Panc1 (cell line): ENCODE data around the gene FLOT2. TPM values are rescaled to one million over a fixed set of nuclear protein-coding genes. Genes with fewer than 3 reads are reported as not detected.

Source experiments
- ATAC-seq: fragments of 200-7000 bp; cut with Tn5 transposase; 2 replicates; pipeline ENCODE4 v1.9.1; 2020; ENCODE audit warnings: mild to moderate bottlenecking, moderate library complexity
- BruUV-seq: library from RNA; stranded (reverse); fragments of 400-500 nt; replicated peaks from 2 replicates; lab custom pipeline; 2021; lab: Mats Ljungman, UMichigan
- CTCF ChIA-PET: fragments of 300-600 bp; sonication (Branson Sonifier 250); formaldehyde crosslinking; loops from one replicate; lab custom pipeline; 2022; ENCODE audit warnings: antibody characterized with exemption; lab: Charles Lee
- POLR2A ChIA-PET: fragments of 300-600 bp; sonication (Branson Sonifier 250); formaldehyde crosslinking; loops from one replicate; lab custom pipeline; 2022; ENCODE audit warnings: antibody characterized with exemption; lab: Charles Lee
- DNase-seq: peaks from one replicate; pipeline ENCODE4 v3.0.0-alpha.2; 2010; ENCODE audit warnings: low read depth, low spot score
- H3K27ac ChIP-seq: 2 replicates; pipeline ENCODE4 v1.5.1; 2011; ENCODE audit warnings: mild to moderate bottlenecking, low read length, inconsistent platforms
- H3K27me3 ChIP-seq: fragments of 200-500 bp; sonication (Bioruptor generic); 2 replicates; pipeline ENCODE4 v1.6.0; 2014; ENCODE audit warnings: low read length, inconsistent platforms; ENCODE audit not compliant: control insufficient read depth, insufficient read depth
- H3K36me3 ChIP-seq: fragments of 200-500 bp; sonication (Bioruptor generic); 2 replicates; pipeline ENCODE4 v1.5.1; 2014; ENCODE audit warnings: inconsistent platforms, mild to moderate bottlenecking, low read length, moderate library complexity; ENCODE audit not compliant: control insufficient read depth, insufficient read depth
- H3K4me1 ChIP-seq: 2 replicates; pipeline ENCODE4 v1.5.1; 2011; ENCODE audit warnings: inconsistent platforms, mild to moderate bottlenecking, low read length, moderate library complexity; ENCODE audit not compliant: control insufficient read depth, insufficient read depth
- H3K4me3 ChIP-seq, 2 experiments: 2 replicates each; pipeline ENCODE4 v1.5.1; 2011 to 2012; ENCODE audit warnings: low read depth in 2 of 2, low read length in 2 of 2, mild to moderate bottlenecking in 2 of 2, inconsistent platforms in 1 of 2, moderate library complexity in 1 of 2
- H3K9me3 ChIP-seq: fragments of 200-500 bp; sonication (Bioruptor generic); 2 replicates; pipeline ENCODE4 v1.5.1; 2014; ENCODE audit warnings: low read depth, mild to moderate bottlenecking, inconsistent platforms, low read length, moderate library complexity; ENCODE audit not compliant: control insufficient read depth, insufficient read depth
- CTCF ChIP-seq: fragments of 450-650 bp; IDR thresholded peaks from 2 replicates; pipeline ENCODE4 v1.5.1; 2017; ENCODE audit warnings: mild to moderate bottlenecking
- POLR2AphosphoS5 ChIP-seq: IDR thresholded peaks from 2 replicates; pipeline ENCODE4 v1.6.1; 2012; ENCODE audit warnings: mild to moderate bottlenecking, low read depth, low read length, moderate library complexity
- REST ChIP-seq, 2 experiments: IDR thresholded peaks; 2 replicates each; pipeline ENCODE4 v1.6.1; 2011 to 2012; ENCODE audit warnings: low read depth in 2 of 2, control low read depth in 1 of 2, low read length in 1 of 2, mild to moderate bottlenecking in 1 of 2, moderate library complexity in 1 of 2; ENCODE audit not compliant: insufficient read depth in 1 of 2
- SIN3A ChIP-seq: IDR thresholded peaks from 2 replicates; pipeline ENCODE4 v1.6.1; 2012; ENCODE audit warnings: low read depth, mild to moderate bottlenecking, low read length, moderate library complexity, borderline replicate concordance; ENCODE audit not compliant: insufficient read depth
- TCF7L2 ChIP-seq: IDR thresholded peaks from 2 replicates; pipeline ENCODE4 v1.6.1; 2011; ENCODE audit warnings: mild to moderate bottlenecking, low read depth, low read length, inconsistent platforms
- in situ Hi-C: cut with HindIII; loops from 2 replicates; pipeline ENCODE4 v1.10.0; 2016; ENCODE audit warnings: low sequenced_read_pairs, low pct_unique_long_range_greater_than_20kb
- intact Hi-C: fragments of 100-400 bp; cut with micrococcal nuclease; formaldehyde crosslinking; loops from one replicate; pipeline ENCODE4 v1.10.0; 2022; ENCODE audit not compliant: unreplicated experiment
- total RNA-seq: library from RNA; stranded (reverse); gene quantifications from one replicate; pipeline ENCODE4 v1.2.1, GENCODE V29; 2021; ENCODE audit not compliant: unreplicated experiment

Gene FLOT2
- total RNA-seq, 1 experiment from 2014 or later = 110 TPM

- DNase-seq (no peak), ATAC-seq (no peak)
- Histone ChIP-seq H3K27me3 (no peaks in the 10 kb centered on the region), H3K36me3 (peaks cover 6% of the 10 kb centered on the region; the same call in 1 of the 2 replicates), H3K9me3 (no peaks in the 10 kb centered on the region), H3K4me1 (peaks cover 9% of the 10 kb centered on the region), H3K4me3 (no peak overlapping the region), H3K27ac (no peak overlapping the region)
- intact Hi-C loops (no loop called here), in situ Hi-C loops (no loop called here)
- no TSS peak for BruUV-seq
- CTCF ChIA-PET = no interaction called here
- no peak for TF ChIP-seq CTCF
- TF ChIP-seq REST (IDR thresholded peaks at IDR 0.05; ENCODE audit: insufficient read depth in 1 of 2, low read depth in 2 of 2, low read length in 1 of 2) = no peak
- no peak for TF ChIP-seq SIN3A
- no peak for TF ChIP-seq POLR2AphosphoS5
- TF ChIP-seq TCF7L2 = no peak
- POLR2A ChIA-PET = no interaction called here
Measured at GRCh38 chr17:28858801-28859355, 38.7 kb downstream of the FLOT2 start.

- H3K27ac ChIP-seq = no peak overlapping the region
- TF ChIP-seq POLR2AphosphoS5 = no peak
- TF ChIP-seq SIN3A = no peak
- no peak for TF ChIP-seq CTCF
- TF ChIP-seq REST (IDR thresholded peaks at IDR 0.05; ENCODE audit: insufficient read depth in 1 of 2, low read depth in 2 of 2, low read length in 1 of 2) = no peak
- no peak for TF ChIP-seq TCF7L2
- intact Hi-C loops = no loop called here
- H3K27me3 ChIP-seq = no peaks in the 10 kb centered on the region
- BruUV-seq = TSS peak; percentile 51
- peaks cover 6% of the 10 kb centered on the region; the same call in 1 of the 2 replicates for H3K36me3 ChIP-seq
- H3K9me3 ChIP-seq = no peaks in the 10 kb centered on the region
- ChIA-PET CTCF (no interaction called here), POLR2A (no interaction called here)
- ATAC-seq (no peak), DNase-seq (no peak)
- no peak overlapping the region for H3K4me3 ChIP-seq
- in situ Hi-C loops = no loop called here
- peaks cover 9% of the 10 kb centered on the region for H3K4me1 ChIP-seq
Measured at GRCh38 chr17:28857905-28858800, 39.4 kb downstream of the FLOT2 start.
